HCT116 (cell line): ENCODE data around the gene DTX1. TPM values are rescaled to one million over a fixed set of nuclear protein-coding genes. Genes with fewer than 3 reads are reported as not detected.

Source experiments
- ATAC-seq: fragments of 200-7000 bp; cut with Tn5 transposase; 2 replicates; pipeline ENCODE4 v1.9.1; 2020; ENCODE audit warnings: mild to moderate bottlenecking, moderate library complexity
- BruUV-seq: library from RNA; stranded (reverse); fragments of 400-500 nt; replicated peaks from 2 replicates; lab custom pipeline; 2021; lab: Mats Ljungman, UMichigan
- CTCF ChIA-PET: fragments of 300-600 bp; sonication (Branson Sonifier 250); formaldehyde crosslinking; loops from one replicate; lab custom pipeline; 2021; ENCODE audit warnings: antibody characterized with exemption; lab: Charles Lee
- POLR2A ChIA-PET: fragments of 300-600, 350-600 bp; sonication (Branson Sonifier 250); formaldehyde crosslinking; loops from one replicate; lab custom pipeline; 2021; ENCODE audit warnings: antibody characterized with exemption; lab: Charles Lee
- RAD21 ChIA-PET, 2 experiments: fragments of 300-600 bp; sonication (Branson Sonifier 250); formaldehyde crosslinking; loops; one replicate each; lab custom pipeline; 2023; ENCODE audit warnings: low total read pairs in 2 of 2; ENCODE audit not compliant: uncharacterized antibody in 2 of 2, unreplicated experiment in 2 of 2, low non-redundant PET in 1 of 2; lab: Charles Lee
- DNase-seq: peaks from one replicate; pipeline ENCODE4 v3.0.0-alpha.2; 2010; ENCODE audit warnings: low read depth, low spot score
- H2AFZ ChIP-seq: fragments of 200-600 bp; shearing (Covaris generic), sonication (generic); 2 replicates; pipeline ENCODE4 v1.6.1; 2017; ENCODE audit warnings: low read depth, mixed run types, mixed read lengths, antibody characterized with exemption, low read length; ENCODE audit not compliant: poor library complexity, severe bottlenecking
- H3K27ac ChIP-seq: 2 replicates; pipeline ENCODE4 v1.5.1; 2012; ENCODE audit warnings: low read depth, low read length
- H3K27me3 ChIP-seq: fragments of 200-600 bp; sonication (generic); 2 replicates; pipeline ENCODE4 v1.6.1; 2016; ENCODE audit warnings: mixed run types, low read length, mixed read lengths; ENCODE audit not compliant: insufficient read depth
- H3K36me3 ChIP-seq, 2 experiments: fragments of 200-500 bp in 1 of 2; fragments of 200-600 bp in 1 of 2; sonication (Bioruptor generic) in 1 of 2; sonication (generic) in 1 of 2; 2 replicates each; pipeline versions ENCODE4 v1.5.1 to v1.6.1; 2014 to 2016; ENCODE audit warnings: low read length in 2 of 2, inconsistent platforms in 1 of 2, mixed read lengths in 1 of 2, mixed run types in 1 of 2; ENCODE audit not compliant: insufficient read depth in 2 of 2, control insufficient read depth in 1 of 2
- H3K4me1 ChIP-seq, 2 experiments: fragments of 200-600 bp in 1 of 2; sonication (generic) in 1 of 2; 2 replicates each; pipeline versions ENCODE4 v1.5.1 to v1.6.1; 2012 to 2017; ENCODE audit warnings: low read length in 2 of 2, inconsistent platforms in 1 of 2, mild to moderate bottlenecking in 1 of 2, mixed read lengths in 1 of 2, mixed run types in 1 of 2, moderate library complexity in 1 of 2; ENCODE audit not compliant: insufficient read depth in 2 of 2, control insufficient read depth in 1 of 2
- H3K4me2 ChIP-seq: fragments of 200-600 bp; sonication (generic); 2 replicates; pipeline ENCODE4 v1.6.1; 2017; ENCODE audit warnings: mixed run types, low read length, mixed read lengths
- H3K4me3 ChIP-seq, 2 experiments: fragments of 200-600 bp in 1 of 2; sonication (generic) in 1 of 2; replicated peaks in 1 of 2; 2 replicates each; pipeline ENCODE4 v1.5.1; 2011 to 2016; ENCODE audit warnings: low read length in 2 of 2, control low read depth in 1 of 2, low read depth in 1 of 2, mild to moderate bottlenecking in 1 of 2, mixed read lengths in 1 of 2, mixed run types in 1 of 2
- H3K79me2 ChIP-seq: fragments of 200-600 bp; sonication (generic); 2 replicates; pipeline ENCODE4 v1.6.1; 2017; ENCODE audit warnings: mild to moderate bottlenecking, mixed run types, low read length, moderate library complexity, mixed read lengths; ENCODE audit not compliant: insufficient read depth
- H3K9ac ChIP-seq: fragments of 200-600 bp; sonication (generic); 2 replicates; pipeline ENCODE4 v1.6.1; 2016; ENCODE audit warnings: low read length, mixed read lengths
- H3K9me2 ChIP-seq: fragments of 200-600 bp; sonication (generic), shearing (Covaris generic); 2 replicates; pipeline ENCODE4 v1.6.1; 2017; ENCODE audit warnings: mixed run types, mild to moderate bottlenecking, moderate library complexity; ENCODE audit not compliant: insufficient read depth
- H3K9me3 ChIP-seq, 2 experiments: fragments of 200-500 bp in 1 of 2; fragments of 200-600 bp in 1 of 2; sonication (Bioruptor generic) in 1 of 2; sonication (generic) in 1 of 2; 2 replicates each; pipeline ENCODE4 v1.6.1; 2014 to 2017; ENCODE audit warnings: low read length in 2 of 2, mixed read lengths in 2 of 2, inconsistent platforms in 1 of 2, low read depth in 1 of 2, mild to moderate bottlenecking in 1 of 2, mixed run types in 1 of 2, moderate library complexity in 1 of 2; ENCODE audit not compliant: control insufficient read depth in 1 of 2, insufficient read depth in 1 of 2
- H4K20me1 ChIP-seq: fragments of 200-600 bp; sonication (generic), shearing (Covaris generic); 2 replicates; pipeline ENCODE4 v1.6.1; 2017; ENCODE audit warnings: mixed run types, mild to moderate bottlenecking, moderate library complexity; ENCODE audit not compliant: insufficient read depth
- ATF3 ChIP-seq: IDR thresholded peaks from 2 replicates; pipeline ENCODE4 v1.6.1; 2012
- CEBPB ChIP-seq: IDR thresholded peaks from 2 replicates; pipeline ENCODE4 v1.6.1; 2012; ENCODE audit warnings: low read depth
- CTCF ChIP-seq, 3 experiments: fragments of 200-600 bp in 1 of 3; sonication (generic) in 1 of 3; IDR thresholded peaks in 2 of 3; conservative IDR thresholded peaks in 1 of 3; 2 replicates each; pipeline ENCODE4 v1.5.1; 2012 to 2017; ENCODE audit warnings: low read depth in 2 of 3, low read length in 2 of 3, antibody characterized with exemption in 1 of 3, borderline replicate concordance in 1 of 3, control low read depth in 1 of 3, mild to moderate bottlenecking in 1 of 3, mixed read lengths in 1 of 3, mixed run types in 1 of 3, moderate library complexity in 1 of 3; ENCODE audit not compliant: insufficient read depth in 1 of 3
- EGR1 ChIP-seq: IDR thresholded peaks from 2 replicates; pipeline ENCODE4 v1.6.1; 2012; ENCODE audit warnings: low read depth
- ELF1 ChIP-seq: IDR thresholded peaks from 2 replicates; pipeline ENCODE4 v1.6.1; 2012; ENCODE audit warnings: low read depth, borderline replicate concordance
- EZH2phosphoT487 ChIP-seq: fragments of 200-600 bp; IDR thresholded peaks from 2 replicates; pipeline ENCODE4 v1.6.1; 2018; ENCODE audit warnings: antibody characterized with exemption, borderline replicate concordance
- FOSL1 ChIP-seq: IDR thresholded peaks from 2 replicates; pipeline ENCODE4 v1.6.1; 2012; ENCODE audit warnings: low read depth
- JUND ChIP-seq: IDR thresholded peaks from 2 replicates; pipeline ENCODE4 v1.6.1; 2012
- MAX ChIP-seq: IDR thresholded peaks from 2 replicates; pipeline ENCODE4 v1.6.1; 2012
- POLR2A ChIP-seq: IDR thresholded peaks from 2 replicates; pipeline ENCODE4 v1.7.0; 2011; ENCODE audit warnings: borderline replicate concordance; ENCODE audit not compliant: insufficient read depth, insufficient read length; ENCODE audit errors: extremely low read depth
- POLR2AphosphoS5 ChIP-seq: IDR thresholded peaks from 2 replicates; pipeline ENCODE4 v1.6.1; 2011; ENCODE audit warnings: mild to moderate bottlenecking, low read depth, low read length, moderate library complexity
- RAD21 ChIP-seq: IDR thresholded peaks from 2 replicates; pipeline ENCODE4 v1.6.1; 2012; ENCODE audit warnings: low read depth, mild to moderate bottlenecking
- REST ChIP-seq: IDR thresholded peaks from 2 replicates; pipeline ENCODE4 v1.6.1; 2012; ENCODE audit warnings: low read depth
- SP1 ChIP-seq: IDR thresholded peaks from 2 replicates; pipeline ENCODE4 v1.6.1; 2012; ENCODE audit warnings: low read depth
- SRF ChIP-seq: IDR thresholded peaks from 2 replicates; pipeline ENCODE4 v1.6.1; 2012; ENCODE audit warnings: low read depth
- YY1 ChIP-seq: IDR thresholded peaks from 2 replicates; pipeline ENCODE4 v1.6.1; 2011; ENCODE audit warnings: low read length, low read depth, moderate library complexity, mild to moderate bottlenecking; ENCODE audit not compliant: insufficient replicate concordance; ENCODE audit errors: extremely low read depth
- ZBTB33 ChIP-seq: IDR thresholded peaks from 2 replicates; pipeline ENCODE4 v1.6.1; 2011; ENCODE audit warnings: mild to moderate bottlenecking, low read length, moderate library complexity; ENCODE audit not compliant: insufficient replicate concordance; ENCODE audit errors: extremely low read depth
- ZFX ChIP-seq: fragments of 450-650 bp; IDR thresholded peaks from 2 replicates; pipeline ENCODE4 v1.6.1; 2017
- ZNF274 ChIP-seq: fragments of 200-500 bp; sonication (Bioruptor generic); IDR thresholded peaks from 2 replicates; pipeline ENCODE4 v1.6.1; 2014; ENCODE audit warnings: mild to moderate bottlenecking, low read depth, low read length, inconsistent platforms
- intact Hi-C: fragments of 100-400 bp; cut with micrococcal nuclease; formaldehyde crosslinking; loops from 2 replicates; pipeline ENCODE4 v1.10.0; 2022
- total RNA-seq: library from RNA; stranded (reverse); gene quantifications from one replicate; pipeline ENCODE4 v1.2.1, GENCODE V29; 2021; ENCODE audit not compliant: unreplicated experiment

DTX1 gene
- total RNA-seq, 1 experiment from 2014 or later, result not detected

GRCh38 chr12:113022563-113023297 is 33.8 kb upstream of the DTX1 start:
- intact Hi-C loops, result no loop called here
- Histone ChIP-seq H3K4me1 (peaks cover 0 to 7% of the 10 kb centered on the region in 2 experiments; a peak in 2 of 4 replicates), H3K36me3 (no peaks in the 10 kb centered on the region), H3K9ac (no peak overlapping the region), H3K4me3 (no peak overlapping the region), H3K9me2 (no peaks in the 10 kb centered on the region), H2AFZ (no peak overlapping the region), H3K27me3 (no peaks in the 10 kb centered on the region), H3K4me2 (no peak overlapping the region), H3K9me3 (no peaks in the 10 kb centered on the region), H3K79me2 (no peaks in the 10 kb centered on the region), H3K27ac (no peak overlapping the region), H4K20me1 (no peaks in the 10 kb centered on the region)
- ChIA-PET RAD21 (no interaction called here), POLR2A (no interaction called here), CTCF (interaction anchor here (0.9 to 1.7 kb wide), 2 partner anchors 15 to 17 kb away, joined by 3 read pairs; no protein-coding TSS in a partner anchor)
- ATAC-seq (no peak), DNase-seq (no peak)
- no peak for TF ChIP-seq ZBTB33
- no peak for TF ChIP-seq YY1
- TF ChIP-seq CEBPB, result no peak
- no peak for TF ChIP-seq ELF1
- no peak for TF ChIP-seq JUND
- no peak for TF ChIP-seq ZFX
- no peak for TF ChIP-seq REST
- no peak for TF ChIP-seq EGR1
- no peak for TF ChIP-seq MAX
- no peak for TF ChIP-seq EZH2phosphoT487
- TF ChIP-seq POLR2A, result no peak
- TF ChIP-seq SP1, result no peak
- no peak for TF ChIP-seq POLR2AphosphoS5
- TF ChIP-seq FOSL1, result no peak
- no peak for TF ChIP-seq CTCF (IDR thresholded peaks at IDR 0.05 in 2 of 3, conservative IDR thresholded peaks at IDR 0.05 in 1 of 3; ENCODE audit: borderline replicate concordance in 1 of 3, insufficient read depth in 1 of 3, low read depth in 2 of 3, low read length in 2 of 3)
- TF ChIP-seq ZNF274, result no peak
- TF ChIP-seq SRF, result no peak
- TF ChIP-seq ATF3, result no peak
- no peak for TF ChIP-seq RAD21
- BruUV-seq, result no TSS peak
